Stomach (tissue), 9 donors: Measurements from ENCODE around the gene TREX2. TPM values are rescaled to one million over a fixed set of nuclear protein-coding genes. Genes with fewer than 3 reads are reported as not detected.
A peak's percentile ranks its signal among the peaks of the same experiment; 100 is the strongest.

ENCODE experiments used
- DNase-seq, 2 donors: peaks; one replicate each; pipeline versions ENCODE4 v3.0.0 to v3.0.0-alpha.2; 2013 to 2019
- H3K27ac ChIP-seq, 5 donors: fragments of 200-600 bp in 4 of 5; sonication (generic) in 4 of 5; one replicate each; pipeline ENCODE4 v1.5.1; 2013 to 2019; ENCODE audit warnings: mild to moderate bottlenecking in 1 of 5, moderate library complexity in 1 of 5
- H3K27me3 ChIP-seq, 3 donors: fragments of 200-600 bp; sonication (generic); one replicate each; pipeline ENCODE4 v1.5.1; 2017 to 2019; ENCODE audit warnings: mixed run types in 1 of 3
- H3K36me3 ChIP-seq, 4 donors: fragments of 200-600 bp; sonication (generic); 1 replicate in 3 of 4; 2 replicates in 1 of 4; pipeline ENCODE4 v1.5.1; 2016 to 2019
- H3K4me1 ChIP-seq, 4 donors: fragments of 200-600 bp; sonication (generic); one replicate each; pipeline ENCODE4 v1.5.1; 2016 to 2019
- H3K4me3 ChIP-seq, 4 donors: fragments of 200-600 bp; sonication (generic) in 3 of 4; one replicate each; pipeline ENCODE4 v1.5.1; 2016 to 2019; ENCODE audit warnings: mild to moderate bottlenecking in 1 of 4
- H3K9me3 ChIP-seq, 4 donors: fragments of 200-600 bp; sonication (generic); one replicate each; pipeline ENCODE4 v1.5.1; 2016 to 2019
- EP300 ChIP-seq: sonication (generic); formaldehyde crosslinking; IDR thresholded peaks from one replicate; pipeline ENCODE4 v1.6.1; 2017; ENCODE audit warnings: antibody characterized with exemption
- POLR2A ChIP-seq, 4 donors: fragments of 450-650 bp; IDR thresholded peaks; one replicate each; pipeline ENCODE4 v1.6.1; 2016; ENCODE audit warnings: antibody characterized with exemption in 4 of 4, control low read depth in 2 of 4, mild to moderate bottlenecking in 1 of 4, moderate library complexity in 1 of 4
- POLR2AphosphoS5 ChIP-seq, 3 donors: sonication (generic); formaldehyde crosslinking; IDR thresholded peaks; one replicate each; pipeline ENCODE4 v1.6.1; 2016; ENCODE audit warnings: antibody characterized with exemption in 3 of 3
- WGBS, 5 donors: extraction: QIAGEN DNeasy Blood & Tissue Kit in 3 of 5; methylation state at CpG; one replicate each; pipeline versions ENCODE4 v1.1.5 to v1.1.7; 2013 to 2018; 5-methylcytosine and 5-hydroxymethylcytosine counted together
- intact Hi-C: fragments of 100-400 bp; cut with DNase I; formaldehyde crosslinking; loops from one replicate; pipeline ENCODE4 v1.15.1; 2023; ENCODE audit warnings: low total_unique reads
- polyA plus RNA-seq, 3 donors: library from polyadenylated mRNA; stranded (reverse); fragments of 200-250 nt; gene quantifications; one replicate each; pipeline ENCODE4 v1.2.3, GENCODE V29; 2013
- total RNA-seq, 5 donors: library from RNA; depleted of rRNA; stranded (reverse); fragments of >200 nt; gene quantifications; one replicate each; pipeline versions ENCODE4 v1.1.0 to v1.2.3, GENCODE V29; 2014 to 2016
- TF ChIP-seq, protein P1 (sequence below), 7 experiments: fragments of 450-650 bp in 4 of 7; fragments of 200-600 bp in 3 of 7; sonication (generic) in 3 of 7; IDR thresholded peaks; one replicate each; pipeline ENCODE4 v1.5.1; 2016 to 2019; ENCODE audit warnings: antibody characterized with exemption in 7 of 7, control low read depth in 2 of 7, mild to moderate bottlenecking in 1 of 7
- donor health status: healthy with polysubstance abuse.
- donor health status: Bipolar disorder and iron deficiency.
- donor health status: healthy.

The TREX2 gene
- total and polyA plus RNA-seq, 8 donors: 0.62 to 13.3 (median 2.2) TPM; not detected in 3

DNA sequence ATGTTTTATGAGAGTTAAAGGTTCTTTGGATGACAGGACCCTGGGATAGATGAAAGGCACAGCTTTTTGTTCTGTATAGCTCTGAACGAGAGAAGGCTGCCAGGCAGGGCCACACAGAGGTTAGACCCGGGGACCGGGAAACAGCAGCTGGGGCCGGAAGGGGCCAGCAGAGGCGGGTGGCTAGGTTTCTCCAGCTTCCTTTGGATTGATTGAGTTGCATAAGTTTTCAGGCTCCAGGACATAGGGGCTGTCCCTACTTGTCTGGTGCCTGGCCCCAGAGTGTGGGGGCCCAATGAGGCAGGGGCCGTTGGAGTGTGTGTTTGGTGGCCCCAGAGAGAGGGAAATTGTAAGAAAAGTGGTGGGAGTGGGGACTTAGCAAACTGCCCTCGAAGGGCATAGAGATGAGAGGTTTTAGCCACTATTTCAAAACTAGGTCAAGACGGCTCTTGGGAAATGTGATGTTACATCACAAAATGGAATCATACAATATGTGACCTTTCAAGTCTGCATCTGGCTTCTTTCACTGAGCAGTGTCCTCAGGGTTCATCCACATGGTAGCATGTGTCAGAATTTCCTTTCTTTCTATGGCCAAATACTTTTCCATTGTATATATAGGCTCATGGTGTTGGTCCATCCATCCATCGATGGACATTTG, 30.9 kb downstream of the TREX2 start:
- H3K27me3 ChIP-seq: peaks cover 0 to 12% (median 0%) of the 10 kb centered on the region in 3 donors
- H3K9me3 ChIP-seq: no peaks in the 10 kb centered on the region
- whole genome bisulfite sequencing, 5 donors: 67 to 80% (median 78%) methylated on average over 6 to 9 of the region's 9 CpGs
- no peak overlapping the region for H3K4me3 ChIP-seq
- peak overlapping the region in 3 of 5 donors; percentile 4 to 32 (median 27) for H3K27ac ChIP-seq
- TF ChIP-seq POLR2A (IDR thresholded peaks at IDR 0.05) (no peak), POLR2AphosphoS5 (IDR thresholded peaks at IDR 0.05) (no peak), EP300 (no peak)
- TF ChIP-seq, protein P1, sequence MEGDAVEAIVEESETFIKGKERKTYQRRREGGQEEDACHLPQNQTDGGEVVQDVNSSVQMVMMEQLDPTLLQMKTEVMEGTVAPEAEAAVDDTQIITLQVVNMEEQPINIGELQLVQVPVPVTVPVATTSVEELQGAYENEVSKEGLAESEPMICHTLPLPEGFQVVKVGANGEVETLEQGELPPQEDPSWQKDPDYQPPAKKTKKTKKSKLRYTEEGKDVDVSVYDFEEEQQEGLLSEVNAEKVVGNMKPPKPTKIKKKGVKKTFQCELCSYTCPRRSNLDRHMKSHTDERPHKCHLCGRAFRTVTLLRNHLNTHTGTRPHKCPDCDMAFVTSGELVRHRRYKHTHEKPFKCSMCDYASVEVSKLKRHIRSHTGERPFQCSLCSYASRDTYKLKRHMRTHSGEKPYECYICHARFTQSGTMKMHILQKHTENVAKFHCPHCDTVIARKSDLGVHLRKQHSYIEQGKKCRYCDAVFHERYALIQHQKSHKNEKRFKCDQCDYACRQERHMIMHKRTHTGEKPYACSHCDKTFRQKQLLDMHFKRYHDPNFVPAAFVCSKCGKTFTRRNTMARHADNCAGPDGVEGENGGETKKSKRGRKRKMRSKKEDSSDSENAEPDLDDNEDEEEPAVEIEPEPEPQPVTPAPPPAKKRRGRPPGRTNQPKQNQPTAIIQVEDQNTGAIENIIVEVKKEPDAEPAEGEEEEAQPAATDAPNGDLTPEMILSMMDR (IDR thresholded peaks at IDR 0.05): no peak
- no peak for DNase-seq
- peaks cover 0 to 27% (median 9%) of the 10 kb centered on the region in 4 donors for H3K4me1 ChIP-seq
- H3K36me3 ChIP-seq: no peaks in the 10 kb centered on the region
- intact Hi-C loops: no loop called here

DNA sequence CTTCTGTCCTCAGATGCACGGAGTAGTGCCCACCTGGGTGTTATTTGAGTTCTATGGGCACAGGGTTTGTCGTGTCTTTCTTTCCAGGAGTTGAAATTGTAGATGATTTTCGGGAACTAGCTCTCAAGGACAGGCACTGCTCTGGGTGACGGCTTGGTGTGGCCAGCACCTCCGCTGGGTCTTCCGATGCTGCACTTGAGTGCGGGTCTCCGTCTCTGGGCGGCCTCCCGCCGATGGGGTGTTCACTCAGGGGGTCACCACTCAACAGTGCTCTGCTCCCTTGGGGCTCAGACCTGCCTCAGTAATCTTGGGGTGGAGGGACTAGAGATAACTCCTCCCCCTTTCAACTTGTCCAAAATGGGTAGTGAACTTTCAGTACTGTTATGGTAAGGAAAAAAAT, 32.1 kb downstream of the TREX2 start:
- Histone ChIP-seq H3K9me3 (no peaks in the 10 kb centered on the region), H3K4me1 (peaks cover 0 to 27% (median 9%) of the 10 kb centered on the region in 4 donors), H3K36me3 (no peaks in the 10 kb centered on the region), H3K4me3 (no peak overlapping the region), H3K27me3 (peaks cover 0 to 12% (median 0%) of the 10 kb centered on the region in 3 donors), H3K27ac (no peak overlapping the region)
- no peak for DNase-seq
- WGBS, 5 donors: 84 to 95% (median 89%) methylated on average over 4 to 11 of the region's 11 CpGs
- intact Hi-C loops: no loop called here
- TF ChIP-seq POLR2A (IDR thresholded peaks at IDR 0.05): no peak
- no peak for TF ChIP-seq POLR2AphosphoS5 (IDR thresholded peaks at IDR 0.05)
- TF ChIP-seq EP300: no peak
- TF ChIP-seq, protein P1 (IDR thresholded peaks at IDR 0.05): no peak

DNA sequence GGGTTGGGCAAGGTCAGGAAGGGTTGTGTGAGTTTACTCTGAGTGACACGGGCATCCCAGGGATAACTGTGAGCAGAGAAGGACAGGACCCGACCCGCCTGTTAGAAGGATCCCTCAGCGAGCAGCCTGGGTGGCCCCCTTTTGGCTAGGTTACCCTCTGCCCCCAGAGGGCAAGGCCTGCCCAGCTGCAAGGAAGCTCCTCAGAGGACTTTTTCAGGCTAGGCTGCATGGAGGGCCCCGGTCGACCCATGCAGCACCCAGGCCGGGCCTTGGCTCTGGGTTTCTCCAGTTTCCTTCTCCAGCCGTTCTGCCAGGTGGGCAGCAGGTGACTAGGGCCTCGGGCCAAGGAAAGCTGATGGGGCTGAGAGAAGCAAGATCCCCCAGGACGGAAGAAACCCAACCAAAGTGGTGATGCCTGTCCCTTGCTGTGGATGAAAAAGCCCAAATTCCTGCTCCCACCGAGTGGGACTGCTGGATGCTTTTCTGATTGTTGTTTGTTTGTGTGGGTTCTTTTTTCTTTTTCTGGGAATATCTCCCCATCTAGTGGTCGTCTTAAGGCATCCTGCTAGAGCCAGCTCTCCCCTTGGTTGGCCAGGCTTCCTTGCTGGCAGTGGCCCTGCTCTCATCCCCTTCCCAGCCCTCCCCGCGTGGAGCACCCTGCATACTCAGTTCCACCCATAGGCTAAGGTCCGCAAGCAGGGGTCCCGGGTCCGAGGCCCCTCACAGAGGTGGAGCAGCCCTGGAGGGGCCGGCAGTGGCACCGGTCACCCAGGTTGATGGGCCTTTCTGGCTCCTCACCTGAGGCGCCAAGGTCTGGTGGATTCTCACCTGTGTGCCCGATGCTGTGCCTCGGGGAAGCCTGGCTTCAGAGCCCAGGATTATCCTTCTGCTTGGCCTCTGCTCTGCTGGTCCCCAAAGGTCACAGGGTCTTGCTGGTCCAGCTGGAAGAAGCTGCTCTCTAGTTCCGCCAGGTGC, 32.8 kb downstream of the TREX2 start:
- WGBS, 5 donors: 78 to 84% (median 80%) methylated on average over 10 to 23 of the region's 23 CpGs
- intact Hi-C loops: no loop called here
- Histone ChIP-seq H3K4me1 (peaks cover 0 to 27% (median 9%) of the 10 kb centered on the region in 4 donors), H3K27me3 (peaks cover 0 to 12% (median 0%) of the 10 kb centered on the region in 3 donors), H3K36me3 (no peaks in the 10 kb centered on the region), H3K4me3 (no peak overlapping the region), H3K9me3 (no peaks in the 10 kb centered on the region), H3K27ac (no peak overlapping the region)
- TF ChIP-seq POLR2A (IDR thresholded peaks at IDR 0.05) (no peak), EP300 (no peak), POLR2AphosphoS5 (IDR thresholded peaks at IDR 0.05) (no peak)
- TF ChIP-seq, protein P1 (IDR thresholded peaks at IDR 0.05): no peak
- no peak for DNase-seq

DNA sequence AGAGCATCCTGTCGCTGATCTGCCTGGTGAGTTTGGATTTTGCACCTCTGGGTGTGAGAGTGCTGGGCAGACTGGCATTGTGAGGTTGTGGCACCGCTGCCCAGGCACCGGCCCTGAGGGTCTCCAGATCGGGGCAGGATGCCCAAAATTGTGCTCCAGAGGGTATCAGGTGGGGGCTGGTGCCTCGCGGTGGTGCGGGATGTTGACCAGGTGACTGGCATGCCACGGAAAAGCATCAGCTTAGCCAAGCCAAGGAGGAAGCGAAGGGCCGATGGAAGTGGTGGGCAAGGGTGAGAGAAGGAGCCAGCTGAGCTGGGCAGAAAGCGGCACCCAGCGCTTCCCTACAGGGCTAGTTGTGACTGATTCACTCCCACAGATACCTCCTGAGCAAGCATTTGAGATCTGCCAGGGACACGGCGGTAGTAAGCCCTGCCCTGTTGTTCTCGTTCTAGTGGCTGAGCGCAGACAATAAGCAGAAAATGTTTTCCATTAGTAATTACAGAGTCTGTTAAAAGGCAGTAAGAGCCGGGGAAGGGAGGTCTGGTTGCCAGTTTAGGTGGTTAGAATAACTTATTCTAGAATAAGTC, 33.8 kb downstream of the TREX2 start:
- WGBS, 5 donors: 51 to 82% (median 61%) methylated on average over 12 to 17 of the region's 17 CpGs
- intact Hi-C loops: no loop called here
- TF ChIP-seq POLR2AphosphoS5 (IDR thresholded peaks at IDR 0.05): no peak
- H3K36me3 ChIP-seq: no peaks in the 10 kb centered on the region
- peak overlapping the region; percentile 45 to 59 (median 52) for H3K4me3 ChIP-seq
- peaks cover 0 to 12% (median 0%) of the 10 kb centered on the region in 3 donors for H3K27me3 ChIP-seq
- DNase-seq: no peak
- peaks cover 0 to 27% (median 9%) of the 10 kb centered on the region in 4 donors for H3K4me1 ChIP-seq
- no peaks in the 10 kb centered on the region for H3K9me3 ChIP-seq
- H3K27ac ChIP-seq: peak overlapping the region in 2 of 5 donors; percentile 35 to 40
